Transverse colon (tissue), 4 donors: Measurements from ENCODE around the gene KLHL29.

Experiments
- CTCF ChIP-seq, 5 experiments: fragments of 200-600 bp in 3 of 5; fragments of 450-650 bp in 2 of 5; sonication (generic) in 3 of 5; IDR thresholded peaks; 1 replicate in 2 of 5; 2 replicates in 3 of 5; pipeline ENCODE4 v1.5.1; 2016 to 2017; ENCODE audit warnings: antibody characterized with exemption in 5 of 5, inconsistent platforms in 3 of 5, mild to moderate bottlenecking in 2 of 5, moderate library complexity in 1 of 5
- EP300 ChIP-seq: sonication (generic); formaldehyde crosslinking; IDR thresholded peaks from one replicate; pipeline ENCODE4 v1.6.1; 2017; ENCODE audit warnings: antibody characterized with exemption, low read depth
- POLR2A ChIP-seq: fragments of 450-650 bp; IDR thresholded peaks from one replicate; pipeline ENCODE4 v1.6.1; 2016; ENCODE audit warnings: antibody characterized with exemption, mild to moderate bottlenecking, moderate library complexity
- POLR2AphosphoS5 ChIP-seq, 3 donors: sonication (generic); formaldehyde crosslinking; IDR thresholded peaks; one replicate each; pipeline ENCODE4 v1.6.1; 2016; ENCODE audit warnings: antibody characterized with exemption in 3 of 3

- TF ChIP-seq CTCF (IDR thresholded peaks at IDR 0.05): no peak
- peak in 2 of 3 donors; percentile 5 to 35 for TF ChIP-seq POLR2AphosphoS5 (IDR thresholded peaks at IDR 0.05)
- TF ChIP-seq EP300: no peak
- no peak for TF ChIP-seq POLR2A
Measured at GRCh38 chr2:23465936-23466335, 81.0 kb downstream of the KLHL29 start.
